GM12878 (cell line): ENCODE measurements around the gene PLPP3. TPM values are rescaled to one million over a fixed set of nuclear protein-coding genes. Genes with fewer than 3 reads are reported as not detected.

ENCODE experiments used
- ATAC-seq: fragments of 200-7000 bp; cut with Tn5 transposase; 3 replicates; pipeline ENCODE4 v1.9.1; 2020; ENCODE audit warnings: mild to moderate bottlenecking, moderate library complexity
- BruUV-seq: library from RNA; stranded (reverse); fragments of 400-500 nt; replicated peaks from 2 replicates; lab custom pipeline; 2021; lab: Mats Ljungman, UMichigan
- CTCF ChIA-PET: fragments of 300-600 bp; sonication (Branson Sonifier 250); formaldehyde crosslinking; extraction: SDS; loops from one replicate; lab custom pipeline; 2021; ENCODE audit warnings: inconsistent platforms; lab: Yijun Ruan, JAX
- POLR2A ChIA-PET: fragments of 350-600 bp; formaldehyde crosslinking; extraction: SDS; loops from one replicate; lab custom pipeline; 2021; ENCODE audit warnings: inconsistent platforms; lab: Charles Lee
- RAD21 ChIA-PET: fragments of 300-600 bp; sonication (Branson Sonifier 250); formaldehyde crosslinking; loops from one replicate; lab custom pipeline; 2023; ENCODE audit warnings: antibody characterized with exemption; ENCODE audit not compliant: unreplicated experiment; lab: Charles Lee
- SMC1A ChIA-PET: fragments of 300-600 bp; sonication (Branson Sonifier 250); formaldehyde crosslinking; loops from one replicate; lab custom pipeline; 2023; ENCODE audit not compliant: unreplicated experiment, uncharacterized antibody; lab: Charles Lee
- DNase-seq: peaks from one replicate; pipeline ENCODE4 v3.0.0-alpha.2; 2011; ENCODE audit warnings: low read depth, low spot score
- FAIRE-seq: peaks from 3 replicates; lab custom pipeline; 2011; peaks lifted over from hg19 to GRCh38; lab: Jason Lieb, UNC
- H2AFZ ChIP-seq: 2 replicates; pipeline ENCODE4 v1.6.0; 2011; ENCODE audit warnings: low read depth, low read length, control low read depth; ENCODE audit not compliant: control insufficient read depth
- H3K27ac ChIP-seq: 2 replicates; pipeline ENCODE4 v1.5.1; 2011; ENCODE audit warnings: control low read depth; ENCODE audit not compliant: control insufficient read depth, insufficient read depth
- H3K27me3 ChIP-seq, 2 experiments: replicated peaks in 1 of 2; 2 replicates each; pipeline versions ENCODE4 v1.6.0 to v1.6.1; 2011; ENCODE audit warnings: low read length in 1 of 2; ENCODE audit not compliant: control insufficient read depth in 2 of 2, insufficient read depth in 2 of 2
- H3K36me3 ChIP-seq, 2 experiments: 2 replicates each; pipeline ENCODE4 v1.5.1; 2011; ENCODE audit warnings: low read length in 1 of 2; ENCODE audit not compliant: control insufficient read depth in 2 of 2, insufficient read depth in 2 of 2
- H3K4me1 ChIP-seq: 2 replicates; pipeline ENCODE4 v1.6.1; 2011; ENCODE audit warnings: mild to moderate bottlenecking, low read length, moderate library complexity, mixed read lengths; ENCODE audit not compliant: control insufficient read depth, insufficient read depth
- H3K4me2 ChIP-seq: 2 replicates; pipeline ENCODE4 v1.6.0; 2011; ENCODE audit warnings: control low read depth; ENCODE audit not compliant: control insufficient read depth, insufficient read depth
- H3K4me3 ChIP-seq: fragments of 200-600 bp; sonication (generic); 2 replicates; pipeline ENCODE4 v1.5.1; 2016
- H3K79me2 ChIP-seq: 2 replicates; pipeline ENCODE4 v1.6.0; 2011; ENCODE audit warnings: low read length; ENCODE audit not compliant: control insufficient read depth, insufficient read depth
- H3K9ac ChIP-seq: 2 replicates; pipeline ENCODE4 v1.8.0; 2011; ENCODE audit warnings: low read length, control low read depth, mixed read lengths; ENCODE audit not compliant: control insufficient read depth, insufficient read depth
- H3K9me3 ChIP-seq: replicated peaks from 3 replicates; pipeline ENCODE4 v1.5.1; 2011; ENCODE audit warnings: mild to moderate bottlenecking, low read length; ENCODE audit not compliant: control insufficient read depth, insufficient read depth
- H4K20me1 ChIP-seq: 2 replicates; pipeline ENCODE4 v1.6.0; 2011; ENCODE audit not compliant: control insufficient read depth, insufficient read depth
- ASH2L ChIP-seq: fragments of 300-600, 200-600 bp; sonication (generic); IDR thresholded peaks from 2 replicates; pipeline ENCODE4 v1.6.1; 2017; ENCODE audit warnings: low read depth, mild to moderate bottlenecking, borderline replicate concordance
- ESRRA ChIP-seq: IDR thresholded peaks from 2 replicates; pipeline ENCODE4 v1.6.1; 2012; ENCODE audit warnings: mild to moderate bottlenecking, low read length, improper control_type of control experiment
- FOXM1 ChIP-seq: IDR thresholded peaks from 2 replicates; pipeline ENCODE4 v1.6.1; 2012; ENCODE audit warnings: low read depth, mild to moderate bottlenecking, inconsistent platforms, low read length, moderate library complexity
- GABPA ChIP-seq: IDR thresholded peaks from 2 replicates; pipeline ENCODE4 v1.6.1; 2014; ENCODE audit warnings: antibody characterized with exemption, low read depth, mild to moderate bottlenecking, inconsistent platforms
- MYB ChIP-seq: fragments of 150-350 bp; IDR thresholded peaks from 2 replicates; pipeline ENCODE4 v1.6.1; 2014; ENCODE audit warnings: mild to moderate bottlenecking, low read depth, low read length, borderline replicate concordance
- PML ChIP-seq: IDR thresholded peaks from 2 replicates; pipeline ENCODE4 v1.6.1; 2012; ENCODE audit warnings: low read length, inconsistent platforms
- SIN3A ChIP-seq: IDR thresholded peaks from 2 replicates; pipeline ENCODE4 v1.6.1; 2012; ENCODE audit warnings: low read depth, low read length, improper control_type of control experiment
- SPI1 ChIP-seq: IDR thresholded peaks from 2 replicates; pipeline ENCODE4 v1.6.1; 2011; ENCODE audit warnings: low read depth, mild to moderate bottlenecking, low read length, moderate library complexity, borderline replicate concordance; ENCODE audit not compliant: insufficient read depth
- SUPT20H ChIP-seq: IDR thresholded peaks from 2 replicates; pipeline ENCODE4 v1.6.1; 2011; ENCODE audit warnings: low read depth, mild to moderate bottlenecking, low read length, moderate library complexity, borderline replicate concordance; ENCODE audit not compliant: control insufficient read depth
- YY1 ChIP-seq: IDR thresholded peaks from 2 replicates; pipeline ENCODE4 v1.6.1; 2011; ENCODE audit warnings: low read depth, mild to moderate bottlenecking, low read length
- WGBS: methylation state at CpG from one replicate; pipeline ENCODE4 v1.1.6; 2016; ENCODE audit warnings: low lambda C conversion rate; ENCODE audit not compliant: insufficient replicate concordance, insufficient coverage; ENCODE audit errors: missing lambda C conversion rate; 5-methylcytosine and 5-hydroxymethylcytosine counted together
- in situ Hi-C: fragments of 300-500 bp; cut with MboI; formaldehyde crosslinking; loops from 9 replicates; pipeline ENCODE4 v1.14.3; 2018; ENCODE audit warnings: mixed read lengths
- intact Hi-C: fragments of 100-400 bp; cut with micrococcal nuclease; formaldehyde crosslinking; loops from one replicate; pipeline ENCODE4 v1.14.2; 2022; ENCODE audit not compliant: unreplicated experiment
- polyA plus RNA-seq, 11 experiments: library from polyadenylated mRNA; depleted of rRNA in 4 of 11; unstranded in 6 of 11; stranded (reverse) in 5 of 11; fragments of >200 nt; fragmentation: Nextera tagmentation in 4 of 11; fragmentation: Illumina TruSeq in 1 of 11; extraction: Ambion mirVana in 4 of 11; extraction: Trizol in 1 of 11; gene quantifications; 1 replicate in 1 of 11; 2 replicates in 10 of 11; pipeline versions ENCODE4 v1.2.1 to v1.2.3, GENCODE V29; 2011 to 2016; ENCODE audit warnings: inconsistent platforms in 2 of 11, missing spikeins in 2 of 11, low read depth in 1 of 11
- total RNA-seq, 4 experiments: library from RNA; depleted of rRNA in 3 of 4; stranded (reverse); fragments of >200 nt in 3 of 4; fragmentation: Illumina TruSeq in 1 of 4; extraction: Trizol in 1 of 4; gene quantifications; 2 replicates each; pipeline versions ENCODE4 v1.2.1 to v1.2.3, GENCODE V29; 2013 to 2021
- TF ChIP-seq, protein P1 (sequence below): fragments of 450-650 bp; IDR thresholded peaks from 2 replicates; pipeline ENCODE4 v1.6.1; 2017; ENCODE audit warnings: mild to moderate bottlenecking, moderate library complexity
- TF ChIP-seq, protein P2 (sequence below): IDR thresholded peaks from 2 replicates; pipeline ENCODE4 v1.6.1; 2011; ENCODE audit warnings: low read depth, low read length, improper control_type of control experiment, borderline replicate concordance
- TF ChIP-seq, protein P3 (sequence below), 3 experiments: IDR thresholded peaks in 2 of 3; conservative IDR thresholded peaks in 1 of 3; 2 replicates each; pipeline ENCODE4 v1.5.1; 2011; ENCODE audit warnings: low read depth in 3 of 3, low read length in 3 of 3, mild to moderate bottlenecking in 3 of 3, control low read depth in 2 of 3, moderate library complexity in 2 of 3, inconsistent platforms in 1 of 3, mixed read lengths in 1 of 3; ENCODE audit not compliant: control insufficient read depth in 2 of 3, insufficient read depth in 1 of 3; ENCODE audit errors: extremely low read depth in 1 of 3

The PLPP3 gene
- total and polyA plus RNA-seq, 10 of the 15 experiments (the other 5 are each of a cell fraction or from before 2014, with no cell fraction given), result 6.4 to 26.8 (median 9.5) TPM

DNA sequence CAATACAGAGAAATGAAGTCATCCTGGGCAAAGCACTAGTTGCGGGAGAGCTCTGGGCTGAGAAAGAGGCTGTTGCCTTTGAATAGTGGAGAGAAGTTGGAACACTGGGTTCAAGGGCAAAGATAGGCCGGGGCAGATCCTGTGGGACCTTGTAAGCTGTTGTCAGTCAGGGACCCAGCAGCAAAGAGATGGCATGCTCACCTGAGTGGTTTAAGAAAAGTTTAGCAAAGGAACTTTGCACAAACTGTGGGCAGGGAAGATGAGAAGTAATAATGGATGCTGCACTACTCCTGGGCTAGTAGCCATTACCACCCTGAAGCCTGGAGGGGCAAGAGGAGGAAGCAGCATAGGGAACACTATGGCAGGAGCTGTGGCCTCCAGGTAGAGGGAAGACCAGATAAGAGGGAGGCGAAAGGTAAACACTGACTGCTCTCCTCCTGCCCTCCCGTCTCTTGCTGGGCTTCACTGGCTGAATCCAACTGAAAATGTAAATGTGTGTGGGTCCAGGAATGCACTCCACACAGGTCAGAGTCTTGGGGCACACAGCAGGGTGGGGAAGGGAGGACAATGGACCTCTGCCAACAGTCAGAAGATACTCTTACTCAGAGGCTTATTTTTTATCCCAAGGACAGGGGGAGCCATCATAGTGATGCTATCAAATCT, 129.2 kb downstream of the PLPP3 start (continued):
- TF ChIP-seq SUPT20H (no peak), SPI1 (no peak)

DNA sequence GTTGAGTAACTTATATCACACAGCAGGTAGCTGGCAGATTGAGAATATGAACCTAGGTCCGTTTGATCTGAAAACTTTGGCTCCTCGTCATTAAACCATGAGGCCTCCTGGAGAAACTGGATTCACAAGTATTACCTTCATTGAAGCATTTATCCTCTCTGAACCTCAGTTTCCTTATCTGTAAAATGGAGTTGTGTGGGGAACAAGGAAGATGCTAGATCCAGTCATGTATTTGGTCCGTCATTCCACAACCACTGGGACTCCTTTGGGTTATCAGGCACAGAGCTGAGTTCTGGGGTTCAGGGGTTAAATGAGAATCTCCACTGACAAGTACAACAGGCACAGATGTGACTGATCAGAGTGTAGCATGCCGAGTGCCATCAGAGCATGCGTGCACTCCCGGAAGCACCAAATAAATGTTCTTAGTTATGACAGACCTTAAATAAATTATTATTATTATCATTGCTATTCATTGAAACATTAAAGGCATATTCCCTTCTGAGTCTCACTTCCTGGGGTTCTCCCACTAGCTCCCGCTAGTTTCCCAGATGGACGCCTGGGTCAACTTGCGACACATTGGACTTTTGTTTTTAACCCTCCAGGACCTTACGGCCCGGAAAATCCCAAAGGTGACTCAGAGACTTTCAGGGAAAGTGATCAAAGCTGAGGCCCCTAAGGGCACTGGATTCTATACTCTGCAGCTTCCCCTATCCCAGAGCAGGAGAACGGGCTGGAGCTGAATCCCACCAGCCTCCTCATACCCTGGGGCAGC, 130.6 kb downstream of the PLPP3 start:
- H3K79me2 ChIP-seq, result no peaks in the 10 kb centered on the region
- ChIA-PET CTCF (no interaction called here), POLR2A (interaction anchor here (0.6 kb wide), 1 partner anchor 1241 kb away, joined by 3 read pairs; no protein-coding TSS in a partner anchor), SMC1A (interaction anchor here (0.7 to 2.4 kb wide), 10 partner anchors 9 to 162 kb away, joined by 3 to 10 read pairs (median 4); no protein-coding TSS in a partner anchor), RAD21 (interaction anchor here (0.6 kb wide), 1 partner anchor 113 kb away, joined by 3 read pairs; no protein-coding TSS in a partner anchor)
- no peak overlapping the region for H3K27ac ChIP-seq
- DNase-seq, result no peak
- ATAC-seq, result no peak
- H4K20me1 ChIP-seq, result no peaks in the 10 kb centered on the region
- FAIRE-seq, result no peak
- no peaks in the 10 kb centered on the region for H3K36me3 ChIP-seq
- no peak overlapping the region for H3K4me3 ChIP-seq
- no peaks in the 10 kb centered on the region for H3K9me3 ChIP-seq
- peaks cover 0 to 1% of the 10 kb centered on the region in 2 experiments; a peak in 1 of 4 replicates for H3K27me3 ChIP-seq
- no peak overlapping the region for H2AFZ ChIP-seq
- 47% methylated on average over 12 of the region's 12 CpGs for WGBS
- H3K4me2 ChIP-seq, result no peak overlapping the region
- in situ Hi-C loops, result no loop called here
- no TSS peak for BruUV-seq
- intact Hi-C loops, result no loop called here
- H3K4me1 ChIP-seq, result no peaks in the 10 kb centered on the region
- H3K9ac ChIP-seq, result no peak overlapping the region
- no peak for TF ChIP-seq YY1
- TF ChIP-seq, protein P1, sequence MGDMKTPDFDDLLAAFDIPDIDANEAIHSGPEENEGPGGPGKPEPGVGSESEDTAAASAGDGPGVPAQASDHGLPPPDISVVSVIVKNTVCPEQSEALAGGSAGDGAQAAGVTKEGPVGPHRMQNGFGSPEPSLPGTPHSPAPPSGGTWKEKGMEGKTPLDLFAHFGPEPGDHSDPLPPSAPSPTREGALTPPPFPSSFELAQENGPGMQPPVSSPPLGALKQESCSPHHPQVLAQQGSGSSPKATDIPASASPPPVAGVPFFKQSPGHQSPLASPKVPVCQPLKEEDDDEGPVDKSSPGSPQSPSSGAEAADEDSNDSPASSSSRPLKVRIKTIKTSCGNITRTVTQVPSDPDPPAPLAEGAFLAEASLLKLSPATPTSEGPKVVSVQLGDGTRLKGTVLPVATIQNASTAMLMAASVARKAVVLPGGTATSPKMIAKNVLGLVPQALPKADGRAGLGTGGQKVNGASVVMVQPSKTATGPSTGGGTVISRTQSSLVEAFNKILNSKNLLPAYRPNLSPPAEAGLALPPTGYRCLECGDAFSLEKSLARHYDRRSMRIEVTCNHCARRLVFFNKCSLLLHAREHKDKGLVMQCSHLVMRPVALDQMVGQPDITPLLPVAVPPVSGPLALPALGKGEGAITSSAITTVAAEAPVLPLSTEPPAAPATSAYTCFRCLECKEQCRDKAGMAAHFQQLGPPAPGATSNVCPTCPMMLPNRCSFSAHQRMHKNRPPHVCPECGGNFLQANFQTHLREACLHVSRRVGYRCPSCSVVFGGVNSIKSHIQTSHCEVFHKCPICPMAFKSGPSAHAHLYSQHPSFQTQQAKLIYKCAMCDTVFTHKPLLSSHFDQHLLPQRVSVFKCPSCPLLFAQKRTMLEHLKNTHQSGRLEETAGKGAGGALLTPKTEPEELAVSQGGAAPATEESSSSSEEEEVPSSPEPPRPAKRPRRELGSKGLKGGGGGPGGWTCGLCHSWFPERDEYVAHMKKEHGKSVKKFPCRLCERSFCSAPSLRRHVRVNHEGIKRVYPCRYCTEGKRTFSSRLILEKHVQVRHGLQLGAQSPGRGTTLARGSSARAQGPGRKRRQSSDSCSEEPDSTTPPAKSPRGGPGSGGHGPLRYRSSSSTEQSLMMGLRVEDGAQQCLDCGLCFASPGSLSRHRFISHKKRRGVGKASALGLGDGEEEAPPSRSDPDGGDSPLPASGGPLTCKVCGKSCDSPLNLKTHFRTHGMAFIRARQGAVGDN, result no peak
- TF ChIP-seq, protein P2, sequence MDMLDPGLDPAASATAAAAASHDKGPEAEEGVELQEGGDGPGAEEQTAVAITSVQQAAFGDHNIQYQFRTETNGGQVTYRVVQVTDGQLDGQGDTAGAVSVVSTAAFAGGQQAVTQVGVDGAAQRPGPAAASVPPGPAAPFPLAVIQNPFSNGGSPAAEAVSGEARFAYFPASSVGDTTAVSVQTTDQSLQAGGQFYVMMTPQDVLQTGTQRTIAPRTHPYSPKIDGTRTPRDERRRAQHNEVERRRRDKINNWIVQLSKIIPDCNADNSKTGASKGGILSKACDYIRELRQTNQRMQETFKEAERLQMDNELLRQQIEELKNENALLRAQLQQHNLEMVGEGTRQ, result no peak
- TF ChIP-seq, protein P3, sequence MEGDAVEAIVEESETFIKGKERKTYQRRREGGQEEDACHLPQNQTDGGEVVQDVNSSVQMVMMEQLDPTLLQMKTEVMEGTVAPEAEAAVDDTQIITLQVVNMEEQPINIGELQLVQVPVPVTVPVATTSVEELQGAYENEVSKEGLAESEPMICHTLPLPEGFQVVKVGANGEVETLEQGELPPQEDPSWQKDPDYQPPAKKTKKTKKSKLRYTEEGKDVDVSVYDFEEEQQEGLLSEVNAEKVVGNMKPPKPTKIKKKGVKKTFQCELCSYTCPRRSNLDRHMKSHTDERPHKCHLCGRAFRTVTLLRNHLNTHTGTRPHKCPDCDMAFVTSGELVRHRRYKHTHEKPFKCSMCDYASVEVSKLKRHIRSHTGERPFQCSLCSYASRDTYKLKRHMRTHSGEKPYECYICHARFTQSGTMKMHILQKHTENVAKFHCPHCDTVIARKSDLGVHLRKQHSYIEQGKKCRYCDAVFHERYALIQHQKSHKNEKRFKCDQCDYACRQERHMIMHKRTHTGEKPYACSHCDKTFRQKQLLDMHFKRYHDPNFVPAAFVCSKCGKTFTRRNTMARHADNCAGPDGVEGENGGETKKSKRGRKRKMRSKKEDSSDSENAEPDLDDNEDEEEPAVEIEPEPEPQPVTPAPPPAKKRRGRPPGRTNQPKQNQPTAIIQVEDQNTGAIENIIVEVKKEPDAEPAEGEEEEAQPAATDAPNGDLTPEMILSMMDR (IDR thresholded peaks at IDR 0.05 in 2 of 3, conservative IDR thresholded peaks at IDR 0.05 in 1 of 3; ENCODE audit: control insufficient read depth in 2 of 3, extremely low read depth in 1 of 3, insufficient read depth in 1 of 3, low read depth in 3 of 3, low read length in 3 of 3), result no peak
- no peak for TF ChIP-seq ASH2L
- TF ChIP-seq PML, result no peak
- no peak for TF ChIP-seq MYB
- no peak for TF ChIP-seq GABPA
- no peak for TF ChIP-seq ESRRA
- no peak for TF ChIP-seq SIN3A
- TF ChIP-seq FOXM1, result no peak
